SU-DHL-6 (cell line): ENCODE measurements around the gene LRRC10B.

Source experiments
- H2AFZ ChIP-seq: fragments of 200-600 bp; sonication (generic); 2 replicates; pipeline ENCODE4 v1.6.1; 2014; ENCODE audit warnings: low read depth, mild to moderate bottlenecking, moderate library complexity, mixed read lengths, antibody characterized with exemption, low read length; ENCODE audit not compliant: severe bottlenecking
- H3F3A ChIP-seq: fragments of 200-600 bp; shearing (Covaris generic); 2 replicates; pipeline ENCODE4 v1.6.0; 2016; ENCODE audit warnings: antibody characterized with exemption, mild to moderate bottlenecking; ENCODE audit not compliant: insufficient read depth
- H3K27ac ChIP-seq: fragments of 200-600 bp; sonication (generic); 2 replicates; pipeline ENCODE4 v1.5.1; 2016; ENCODE audit warnings: low read depth, mild to moderate bottlenecking, low read length, moderate library complexity, mixed read lengths
- H3K27me3 ChIP-seq: fragments of 200-600 bp; sonication (generic), shearing (Covaris generic); 2 replicates; pipeline ENCODE4 v1.6.0; 2014; ENCODE audit warnings: mild to moderate bottlenecking, low read length
- H3K36me3 ChIP-seq: fragments of 200-600 bp; sonication (generic); 2 replicates; pipeline ENCODE4 v1.6.1; 2014; ENCODE audit warnings: mild to moderate bottlenecking, low read length, mixed read lengths
- H3K4me2 ChIP-seq: fragments of 300-600, 200-600 bp; shearing (Covaris generic), sonication (generic); 2 replicates; pipeline ENCODE4 v1.6.0; 2014; ENCODE audit warnings: low read length, low read depth, mild to moderate bottlenecking; ENCODE audit not compliant: poor library complexity, severe bottlenecking
- H3K4me3 ChIP-seq: fragments of 200-600 bp; sonication (generic); 2 replicates; pipeline ENCODE4 v1.5.1; 2014; ENCODE audit warnings: antibody characterized with exemption, low read length, mild to moderate bottlenecking, mixed read lengths; ENCODE audit not compliant: insufficient read depth, poor library complexity, severe bottlenecking
- H3K79me2 ChIP-seq: fragments of 200-600 bp; sonication (generic); 2 replicates; pipeline ENCODE4 v1.6.1; 2014; ENCODE audit warnings: mild to moderate bottlenecking, low read length, moderate library complexity; ENCODE audit not compliant: insufficient read depth
- H3K9ac ChIP-seq: fragments of 200-600 bp; sonication (generic); 2 replicates; pipeline ENCODE4 v1.7.0; 2014; ENCODE audit warnings: mild to moderate bottlenecking, low read length
- H3K9me2 ChIP-seq: fragments of 200-600 bp; sonication (generic); replicated peaks from 2 replicates; pipeline ENCODE4 v1.6.1; 2014; ENCODE audit warnings: low read length; ENCODE audit not compliant: insufficient read depth
- H3K9me3 ChIP-seq: fragments of 200-600 bp; sonication (generic); 2 replicates; pipeline ENCODE4 v1.6.1; 2014; ENCODE audit warnings: low read length, mixed read lengths; ENCODE audit not compliant: insufficient read depth
- H4K20me1 ChIP-seq: fragments of 200-600 bp; sonication (generic); 2 replicates; pipeline ENCODE4 v1.6.1; 2014; ENCODE audit warnings: low read depth, mild to moderate bottlenecking, antibody characterized with exemption, low read length, moderate library complexity, mixed read lengths
- CTCF ChIP-seq: fragments of 200-600 bp; sonication (generic); IDR thresholded peaks from one replicate; pipeline ENCODE4 v1.5.1; 2017; ENCODE audit warnings: antibody characterized with exemption, mild to moderate bottlenecking, low read length, moderate library complexity; ENCODE audit not compliant: insufficient read depth, poor library complexity, severe bottlenecking
- EZH2phosphoT487 ChIP-seq: fragments of 200-600 bp; sonication (generic), shearing (Covaris generic); conservative IDR thresholded peaks from 2 replicates; pipeline ENCODE4 v1.6.1; 2018; ENCODE audit warnings: mild to moderate bottlenecking, antibody characterized with exemption, low read length, moderate library complexity, mixed read lengths

The LRRC10B gene

GRCh38 chr11:61551634-61552033 lies 43.1 kb downstream of the LRRC10B start:
- H4K20me1 ChIP-seq: no peaks in the 10 kb centered on the region
- no peaks in the 10 kb centered on the region for H3K27me3 ChIP-seq
- no peak for TF ChIP-seq CTCF
- TF ChIP-seq EZH2phosphoT487: no peak
- H3K36me3 ChIP-seq: no peaks in the 10 kb centered on the region
- H3K4me3 ChIP-seq: no peak overlapping the region
- no peak overlapping the region for H3K4me2 ChIP-seq
- no peak overlapping the region for H3K9ac ChIP-seq
- H3K27ac ChIP-seq: no peak overlapping the region
- no peaks in the 10 kb centered on the region for H3K9me2 ChIP-seq
- H3K9me3 ChIP-seq: no peaks in the 10 kb centered on the region
- no peak overlapping the region for H2AFZ ChIP-seq
- no peaks in the 10 kb centered on the region for H3K79me2 ChIP-seq
- H3F3A ChIP-seq: no peaks in the 10 kb centered on the region

GRCh38 chr11:61552108-61552635 lies 43.6 kb downstream of the LRRC10B start:
- H3K9me3 ChIP-seq: no peaks in the 10 kb centered on the region
- H3K27ac ChIP-seq: no peak overlapping the region
- no peak overlapping the region for H3K4me3 ChIP-seq
- H3K4me2 ChIP-seq: no peak overlapping the region
- H2AFZ ChIP-seq: no peak overlapping the region
- no peaks in the 10 kb centered on the region for H3K36me3 ChIP-seq
- H3K9ac ChIP-seq: no peak overlapping the region
- H3K79me2 ChIP-seq: no peaks in the 10 kb centered on the region
- no peaks in the 10 kb centered on the region for H3K27me3 ChIP-seq
- no peaks in the 10 kb centered on the region for H3K9me2 ChIP-seq
- no peaks in the 10 kb centered on the region for H3F3A ChIP-seq
- TF ChIP-seq EZH2phosphoT487: no peak
- TF ChIP-seq CTCF: no peak
- no peaks in the 10 kb centered on the region for H4K20me1 ChIP-seq

- no peak overlapping the region for H3K27ac ChIP-seq
- no peaks in the 10 kb centered on the region for H3K27me3 ChIP-seq
- no peaks in the 10 kb centered on the region for H3K79me2 ChIP-seq
- H3F3A ChIP-seq: no peaks in the 10 kb centered on the region
- no peaks in the 10 kb centered on the region for H3K9me2 ChIP-seq
- no peak overlapping the region for H2AFZ ChIP-seq
- no peaks in the 10 kb centered on the region for H4K20me1 ChIP-seq
- no peak overlapping the region for H3K4me3 ChIP-seq
- TF ChIP-seq EZH2phosphoT487: no peak
- TF ChIP-seq CTCF: no peak
- no peaks in the 10 kb centered on the region for H3K9me3 ChIP-seq
- no peak overlapping the region for H3K9ac ChIP-seq
- H3K36me3 ChIP-seq: no peaks in the 10 kb centered on the region
- H3K4me2 ChIP-seq: no peak overlapping the region
Measured at GRCh38 chr11:61553373-61554171, 45.0 kb downstream of the LRRC10B start.
